Loucy (cell line): Measurements from ENCODE around the gene LSM14B.

ENCODE experiments used
- H2AFZ ChIP-seq: fragments of 200-600 bp; sonication (generic); 2 replicates; pipeline ENCODE4 v1.6.0; 2016; ENCODE audit warnings: antibody characterized with exemption, mild to moderate bottlenecking, low read length, moderate library complexity
- H3F3A ChIP-seq: fragments of 200-600 bp; 2 replicates; pipeline ENCODE4 v1.6.0; 2016; ENCODE audit warnings: antibody characterized with exemption, low read depth, mild to moderate bottlenecking
- H3K27me3 ChIP-seq: fragments of 200-600 bp; sonication (generic); 2 replicates; pipeline ENCODE4 v1.6.1; 2014; ENCODE audit warnings: low read length, mild to moderate bottlenecking; ENCODE audit not compliant: insufficient read depth, poor library complexity, severe bottlenecking
- H3K36me3 ChIP-seq: fragments of 200-600 bp; sonication (generic); 2 replicates; pipeline ENCODE4 v1.6.1; 2016; ENCODE audit warnings: low read length; ENCODE audit not compliant: insufficient read depth
- H3K4me1 ChIP-seq: fragments of 200-600 bp; sonication (generic); 2 replicates; pipeline ENCODE4 v1.5.1; 2014; ENCODE audit warnings: low read length, mild to moderate bottlenecking; ENCODE audit not compliant: insufficient read depth, poor library complexity, severe bottlenecking
- H3K4me2 ChIP-seq: fragments of 200-600 bp; sonication (generic); 2 replicates; pipeline ENCODE4 v1.6.0; 2014; ENCODE audit warnings: antibody characterized with exemption, low read length, low read depth, mild to moderate bottlenecking; ENCODE audit not compliant: poor library complexity, severe bottlenecking
- H3K4me3 ChIP-seq: fragments of 200-600 bp; sonication (generic); 2 replicates; pipeline ENCODE4 v1.5.1; 2014; ENCODE audit warnings: low read length, mild to moderate bottlenecking, mixed read lengths; ENCODE audit not compliant: poor library complexity, severe bottlenecking
- H3K79me2 ChIP-seq: fragments of 200-600 bp; sonication (generic); 2 replicates; pipeline ENCODE4 v1.6.1; 2014; ENCODE audit warnings: low read length; ENCODE audit not compliant: insufficient read depth
- H3K9ac ChIP-seq: fragments of 200-600 bp; sonication (generic); 2 replicates; pipeline ENCODE4 v1.6.0; 2014; ENCODE audit warnings: mild to moderate bottlenecking, low read depth, low read length, moderate library complexity; ENCODE audit not compliant: poor library complexity, severe bottlenecking
- H3K9me2 ChIP-seq: fragments of 200-600 bp; sonication (generic); replicated peaks from 2 replicates; pipeline ENCODE4 v1.6.1; 2016; ENCODE audit warnings: low read depth, low read length, mixed read lengths
- H3K9me3 ChIP-seq: fragments of 200-600 bp; sonication (generic); 2 replicates; pipeline ENCODE4 v1.6.1; 2014; ENCODE audit warnings: mild to moderate bottlenecking, antibody characterized with exemption, low read length, low read depth; ENCODE audit not compliant: insufficient read depth
- H4K20me1 ChIP-seq: fragments of 200-600 bp; sonication (generic); 2 replicates; pipeline ENCODE4 v1.6.0; 2014; ENCODE audit warnings: antibody characterized with exemption, low read length, mild to moderate bottlenecking; ENCODE audit not compliant: insufficient read depth, poor library complexity, severe bottlenecking
- CTCF ChIP-seq: fragments of 200-600 bp; sonication (generic); conservative IDR thresholded peaks from 2 replicates; pipeline ENCODE4 v1.5.1; 2014; ENCODE audit warnings: mild to moderate bottlenecking, antibody characterized with exemption, low read length
- EZH2phosphoT487 ChIP-seq: fragments of 200-600 bp; IDR thresholded peaks from 2 replicates; pipeline ENCODE4 v1.6.1; 2018; ENCODE audit warnings: antibody characterized with exemption, mild to moderate bottlenecking, moderate library complexity, borderline replicate concordance

Gene LSM14B

GRCh38 chr20:62132421-62132820 lies 10.1 kb downstream of the LSM14B start:
- TF ChIP-seq EZH2phosphoT487 (no peak), CTCF (no peak)
- Histone ChIP-seq H3K9ac (no peak overlapping the region), H3K9me3 (no peaks in the 10 kb centered on the region), H2AFZ (no peak overlapping the region), H3K27me3 (no peaks in the 10 kb centered on the region), H3K4me3 (no peak overlapping the region), H3K4me1 (peaks cover 25% of the 10 kb centered on the region), H4K20me1 (peaks cover 38% of the 10 kb centered on the region), H3K9me2 (no peaks in the 10 kb centered on the region), H3F3A (no peaks in the 10 kb centered on the region), H3K4me2 (no peak overlapping the region), H3K79me2 (peaks cover 58% of the 10 kb centered on the region), H3K36me3 (peaks cover 93% of the 10 kb centered on the region; the same call in 1 of the 2 replicates)

GRCh38 chr20:62133051-62133845 lies 11.0 kb downstream of the LSM14B start:
- Histone ChIP-seq H2AFZ (no peak overlapping the region), H3K36me3 (peaks cover 93% of the 10 kb centered on the region; the same call in 1 of the 2 replicates), H3K4me2 (no peak overlapping the region), H3K79me2 (peaks cover 50% of the 10 kb centered on the region; the same call in 1 of the 2 replicates), H3K9me3 (no peaks in the 10 kb centered on the region), H3F3A (no peaks in the 10 kb centered on the region), H4K20me1 (peaks cover 43% of the 10 kb centered on the region), H3K4me1 (peaks cover 22% of the 10 kb centered on the region), H3K9me2 (no peaks in the 10 kb centered on the region), H3K4me3 (no peak overlapping the region), H3K9ac (no peak overlapping the region), H3K27me3 (no peaks in the 10 kb centered on the region)
- TF ChIP-seq CTCF (no peak), EZH2phosphoT487 (no peak)

GRCh38 chr20:62133864-62134263 lies 11.6 kb downstream of the LSM14B start:
- H3K4me1 ChIP-seq, result peaks cover 15% of the 10 kb centered on the region
- no peak overlapping the region for H3K4me3 ChIP-seq
- H3K9me2 ChIP-seq, result no peaks in the 10 kb centered on the region
- no peak overlapping the region for H3K9ac ChIP-seq
- no peaks in the 10 kb centered on the region for H3F3A ChIP-seq
- no peak overlapping the region for H3K4me2 ChIP-seq
- peaks cover 46% of the 10 kb centered on the region for H4K20me1 ChIP-seq
- H3K79me2 ChIP-seq, result peaks cover 50% of the 10 kb centered on the region; the same call in 1 of the 2 replicates
- no peaks in the 10 kb centered on the region for H3K27me3 ChIP-seq
- peaks cover 93% of the 10 kb centered on the region; the same call in 1 of the 2 replicates for H3K36me3 ChIP-seq
- H3K9me3 ChIP-seq, result no peaks in the 10 kb centered on the region
- no peak overlapping the region for H2AFZ ChIP-seq
- TF ChIP-seq EZH2phosphoT487, result no peak
- peak; percentile 36 for TF ChIP-seq CTCF
